Cerebellar nuclear complex (tissue), 1 donor: Measurements from ENCODE around the gene NME7.

ENCODE experiments used
- DNase-seq, 2 experiments: peaks; one replicate each; lab custom pipeline; 2025; lab: John Stamatoyannopoulos, UW

Gene NME7

GRCh38 chr1:169155675-169156074 lies 211.9 kb downstream of the NME7 start:
- no peak for DNase-seq

- DNase-seq, result no peak
Measured at GRCh38 chr1:169151338-169151837, 216.2 kb downstream of the NME7 start.

- no peak for DNase-seq
Measured at GRCh38 chr1:169150641-169151337, 216.8 kb downstream of the NME7 start.

GRCh38 chr1:169149555-169150286 lies 217.9 kb downstream of the NME7 start:
- no peak for DNase-seq

GRCh38 chr1:169148472-169149252 lies 218.9 kb downstream of the NME7 start:
- DNase-seq, result no peak

GRCh38 chr1:169146576-169147214 lies 220.9 kb downstream of the NME7 start:
- no peak for DNase-seq

- DNase-seq, result no peak
Measured at GRCh38 chr1:169144941-169145626, 222.5 kb downstream of the NME7 start.

GRCh38 chr1:169143984-169144383 lies 223.6 kb downstream of the NME7 start:
- DNase-seq, result no peak

GRCh38 chr1:169143346-169143745 lies 224.3 kb downstream of the NME7 start:
- DNase-seq, result no peak

GRCh38 chr1:169142129-169142528 lies 225.5 kb downstream of the NME7 start:
- no peak for DNase-seq

- no peak for DNase-seq
Measured at GRCh38 chr1:169141356-169141755, 226.2 kb downstream of the NME7 start.

GRCh38 chr1:169138866-169139670 lies 228.5 kb downstream of the NME7 start:
- no peak for DNase-seq

GRCh38 chr1:169137357-169137756 lies 230.2 kb downstream of the NME7 start:
- DNase-seq, result no peak

- DNase-seq, result no peak
Measured at GRCh38 chr1:169133801-169134502, 233.6 kb downstream of the NME7 start.

- DNase-seq, result no peak
Measured at GRCh38 chr1:169133228-169133576, 234.4 kb downstream of the NME7 start.

GRCh38 chr1:169132512-169133227 lies 234.9 kb downstream of the NME7 start:
- no peak for DNase-seq

GRCh38 chr1:169130683-169131082 lies 236.9 kb downstream of the NME7 start:
- no peak for DNase-seq

- DNase-seq, result no peak
Measured at GRCh38 chr1:169129109-169129784, 238.3 kb downstream of the NME7 start.

GRCh38 chr1:169128562-169128961 lies 239.0 kb downstream of the NME7 start:
- no peak for DNase-seq
